Heart left ventricle (tissue), 16 donors: ENCODE data around the gene BRD1. TPM values are rescaled to one million over a fixed set of nuclear protein-coding genes. Genes with fewer than 3 reads are reported as not detected.

Experiments
- ATAC-seq, 4 donors: fragments of 200-7000 bp; cut with Tn5 transposase; one replicate each; pipeline ENCODE4 v1.9.1; 2020 to 2022; ENCODE audit warnings: moderate library complexity in 4 of 4, mild to moderate bottlenecking in 3 of 4, moderate number of reproducible peaks in 1 of 4
- DNase-seq, 5 donors: peaks; one replicate each; pipeline ENCODE4 v3.0.0-alpha.2; 2020
- H3K27ac ChIP-seq, 12 donors: fragments of 200-600 bp; sonication (generic) in 4 of 12; one replicate each; pipeline versions ENCODE4 v1.5.0 to v1.8.0; 2016 to 2022; ENCODE audit warnings: mild to moderate bottlenecking in 2 of 12
- H3K27me3 ChIP-seq, 9 donors: fragments of 200-600 bp; sonication (generic) in 2 of 9; one replicate each; pipeline versions ENCODE4 v1.5.1 to v1.8.0; 2016 to 2022; ENCODE audit warnings: mild to moderate bottlenecking in 3 of 9
- H3K36me3 ChIP-seq, 9 donors: fragments of 200-600 bp; sonication (generic) in 2 of 9; one replicate each; pipeline versions ENCODE4 v1.5.0 to v1.8.0; 2018 to 2022; ENCODE audit warnings: mild to moderate bottlenecking in 2 of 9
- H3K4me1 ChIP-seq, 12 donors: fragments of 200-600 bp; sonication (generic) in 4 of 12; one replicate each; pipeline versions ENCODE4 v1.5.0 to v1.8.0; 2016 to 2022; ENCODE audit warnings: mild to moderate bottlenecking in 3 of 12
- H3K4me3 ChIP-seq, 12 donors: fragments of 200-600 bp; sonication (generic) in 4 of 12; one replicate each; pipeline versions ENCODE4 v1.5.0 to v1.8.0; 2017 to 2022; ENCODE audit warnings: mild to moderate bottlenecking in 9 of 12, moderate library complexity in 4 of 12
- H3K9me3 ChIP-seq, 12 donors: fragments of 200-600 bp; sonication (generic) in 4 of 12; one replicate each; pipeline versions ENCODE4 v1.5.0 to v1.8.0; 2016 to 2022; ENCODE audit warnings: mild to moderate bottlenecking in 1 of 12
- CTCF ChIP-seq, 12 donors: fragments of 200-600 bp; sonication (generic) in 4 of 12; IDR thresholded peaks; one replicate each; pipeline versions ENCODE4 v1.5.0 to v1.8.0; 2018 to 2022; ENCODE audit warnings: antibody characterized with exemption in 12 of 12, mild to moderate bottlenecking in 5 of 12
- POLR2A ChIP-seq, 2 donors: fragments of 450-650 bp; IDR thresholded peaks; one replicate each; pipeline ENCODE4 v1.6.1; 2017; ENCODE audit warnings: antibody characterized with exemption in 2 of 2, mild to moderate bottlenecking in 2 of 2, moderate library complexity in 2 of 2
- WGBS, 4 donors: extraction: QIAGEN DNeasy Blood & Tissue Kit in 2 of 4; methylation state at CpG; one replicate each; pipeline versions ENCODE4 v1.1.5 to v1.1.7; 2013 to 2018; 5-methylcytosine and 5-hydroxymethylcytosine counted together
- intact Hi-C, 10 donors: fragments of 100-400 bp; cut with DNase I; formaldehyde crosslinking; loops; one replicate each; pipeline versions ENCODE4 v1.11.1 to v1.14.2; 2022
- polyA plus RNA-seq, 2 donors: library from polyadenylated mRNA; stranded (reverse); fragments of 200-250 nt; gene quantifications; one replicate each; pipeline ENCODE4 v1.2.3, GENCODE V29; 2013
- total RNA-seq, 9 donors: library from RNA; depleted of rRNA in 2 of 9; stranded (reverse); fragments of >200 nt in 2 of 9; fragmentation: NEBNext Ultra II Directional in 3 of 9; extraction: Animal tissue kit (Norgen Biotek cat#: 25700) in 3 of 9; gene quantifications; one replicate each; pipeline versions ENCODE4 v1.1.0 to v1.2.4, GENCODE V29; 2016 to 2023
- donor health status: ischemic (EF 13 %, LVEDD 7.1; RV severe dilation, severe dysfunction).
- donor health status: healthy with polysubstance abuse.
- donor health status: DM: no; HTN: yes; CAD: no.
- donor health status: DM: no; HTN: no; CAD: no.
- donor health status: ischemic (EF 25% LVEDD 6.9; RV normal size, moderate dysfunction).
- donor health status: ischemic (EF 25% LVEDD 5.7; RV mildly dilated, moderate dysfunction).
- donor health status: healthy.
- donor health status: DM: yes; HTN: yes; CAD: no.
- donor health status: ischemic (EF 35%, LVEDD 5.7; RV mildly dilated, moderate dysfunction).
- donor health status: nonischemic (EF 11% LVEDD 7.7; RV severe dilation, severe dysfunction).
- donor health status: DM: yes; HTN: yes; CAD: no.
- donor health status: PGD.
- donor health status: ischemic (EF 29% LVEDD 5.4; RV normal size, mild dysfunction).
- donor health status: nonischemic (EF 23%, LVEDD 6.1; RV moderate dilation, normal function).

BRD1 gene
- total and polyA plus RNA-seq, 11 donors, result 12.0 to 27.0 (median 17.2) TPM

DNA sequence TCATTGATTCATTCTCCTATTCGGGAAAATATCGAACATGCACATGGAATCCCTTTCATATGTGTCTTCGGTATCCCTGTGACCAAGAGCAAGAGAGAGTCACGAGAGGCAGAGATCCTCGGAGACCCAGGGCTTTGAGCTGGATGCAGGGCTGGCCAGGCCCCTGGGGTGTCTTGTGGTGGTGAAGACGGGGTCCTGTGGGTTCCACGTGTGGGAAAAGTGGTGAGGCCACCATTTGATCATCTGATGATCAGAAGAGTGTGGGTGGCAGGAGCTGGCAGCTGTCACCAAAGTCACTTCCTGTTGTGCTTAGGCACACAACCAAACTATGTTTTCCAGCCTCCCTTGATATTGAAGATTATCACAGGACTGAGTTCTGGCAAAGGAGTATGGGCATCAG lies 94.0 kb downstream of the BRD1 start:
- ATAC-seq (no peak), DNase-seq (no peak)
- intact Hi-C loops, result loop anchor here in 1 of 10 donors (10.0 kb wide), 1 partner anchor 1159 kb away; no protein-coding TSS in a partner anchor
- Histone ChIP-seq H3K9me3 (peaks cover 0 to 12% (median 0%) of the 10 kb centered on the region in 12 donors), H3K36me3 (no peaks in the 10 kb centered on the region), H3K27ac (no peak overlapping the region), H3K4me1 (no peaks in the 10 kb centered on the region), H3K27me3 (peaks cover 0 to 66% (median 13%) of the 10 kb centered on the region in 9 donors), H3K4me3 (no peak overlapping the region)
- WGBS, 4 donors, result 80 to 86% (median 85%) methylated on average over 6 to 7 of the region's 7 CpGs
- TF ChIP-seq POLR2A (IDR thresholded peaks at IDR 0.05), result no peak
- no peak for TF ChIP-seq CTCF (IDR thresholded peaks at IDR 0.05)

GRCh38 chr22:49730656-49731055 lies 97.0 kb downstream of the BRD1 start:
- no peak overlapping the region for H3K27ac ChIP-seq
- H3K36me3 ChIP-seq, result no peaks in the 10 kb centered on the region
- TF ChIP-seq POLR2A (IDR thresholded peaks at IDR 0.05) (no peak), CTCF (IDR thresholded peaks at IDR 0.05) (no peak)
- H3K4me3 ChIP-seq, result no peak overlapping the region
- peaks cover 0 to 12% (median 0%) of the 10 kb centered on the region in 12 donors for H3K9me3 ChIP-seq
- 87 to 93% (median 89%) methylated on average over 9 of the region's 9 CpGs for WGBS, 4 donors
- ATAC-seq (no peak), DNase-seq (no peak)
- intact Hi-C loops, result loop anchor here in 1 of 10 donors (10.0 kb wide), 1 partner anchor 1156 kb away; no protein-coding TSS in a partner anchor
- peaks cover 5 to 73% (median 26%) of the 10 kb centered on the region in 9 donors for H3K27me3 ChIP-seq
- H3K4me1 ChIP-seq, result no peaks in the 10 kb centered on the region

- no peak overlapping the region for H3K4me3 ChIP-seq
- DNase-seq (no peak), ATAC-seq (no peak)
- no peak overlapping the region for H3K27ac ChIP-seq
- intact Hi-C loops, result loop anchor here in 3 of 10 donors (10.0 kb wide), 3 partner anchors 74 to 1154 kb away; no protein-coding TSS in a partner anchor
- peaks cover 0 to 12% (median 0%) of the 10 kb centered on the region in 12 donors for H3K9me3 ChIP-seq
- TF ChIP-seq POLR2A (IDR thresholded peaks at IDR 0.05) (no peak), CTCF (IDR thresholded peaks at IDR 0.05) (no peak)
- H3K27me3 ChIP-seq, result peaks cover 6 to 80% (median 30%) of the 10 kb centered on the region in 9 donors
- WGBS, 4 donors, result 66 to 72% (median 68%) methylated on average over 31 of the region's 31 CpGs
- H3K4me1 ChIP-seq, result peaks cover 0 to 14% (median 4%) of the 10 kb centered on the region in 12 donors
- no peaks in the 10 kb centered on the region for H3K36me3 ChIP-seq
Measured at GRCh38 chr22:49728570-49729271, 99.0 kb downstream of the BRD1 start.

DNA sequence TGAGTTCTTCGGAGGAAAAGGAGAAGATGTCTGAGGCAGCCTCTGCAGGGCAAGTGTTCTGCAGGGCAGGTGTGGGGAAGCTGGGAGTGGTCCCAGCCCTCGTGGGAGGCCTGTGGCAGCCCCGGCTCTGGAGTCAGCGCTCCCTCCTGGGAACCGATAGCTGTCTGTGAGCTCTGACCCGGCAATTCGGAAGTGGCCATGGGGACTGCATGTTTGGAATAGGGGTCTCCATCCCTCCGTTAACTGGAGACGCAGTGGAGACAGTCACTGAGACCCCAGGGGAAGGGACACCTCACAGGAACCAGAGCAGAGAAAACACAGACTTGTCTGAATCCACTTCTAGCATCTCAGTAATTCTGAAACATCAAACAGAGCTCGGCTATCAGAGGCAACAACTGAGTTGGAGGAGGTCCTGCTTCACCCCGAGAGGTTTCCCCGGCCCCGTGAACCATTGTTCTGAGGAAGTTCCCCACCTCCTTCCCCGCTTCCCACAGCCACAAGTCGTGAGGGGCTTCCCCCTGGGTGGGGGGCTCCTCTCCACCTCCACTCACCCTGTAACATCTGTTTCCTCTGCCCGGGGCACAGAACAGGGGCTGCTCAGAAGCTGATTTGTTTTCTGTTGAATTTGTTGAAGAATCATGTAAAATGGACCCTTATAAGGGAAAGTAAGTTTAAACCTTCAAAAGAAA lies 99.6 kb downstream of the BRD1 start:
- H3K27me3 ChIP-seq, result peaks cover 6 to 80% (median 30%) of the 10 kb centered on the region in 9 donors
- intact Hi-C loops, result loop anchor here in 3 of 10 donors (10.0 kb wide), 3 partner anchors 73 to 1153 kb away; no protein-coding TSS in a partner anchor
- 43 to 50% (median 47%) methylated on average over 16 of the region's 16 CpGs for WGBS, 4 donors

More for the DNA sequence above, 99.6 kb downstream of the BRD1 start:
- Histone ChIP-seq H3K4me3 (no peak overlapping the region), H3K27ac (no peak overlapping the region), H3K9me3 (peaks cover 0 to 12% (median 0%) of the 10 kb centered on the region in 12 donors), H3K36me3 (no peaks in the 10 kb centered on the region), H3K4me1 (peaks cover 0 to 14% (median 4%) of the 10 kb centered on the region in 12 donors)
- ATAC-seq, result no peak
- DNase-seq, result no peak
- TF ChIP-seq POLR2A (IDR thresholded peaks at IDR 0.05), result no peak
